ENCODE results near the gene VDR.
"Not testable (repeated sequence)": the region's sequence is repeated elsewhere in the genome, so short reads cannot be mapped to it uniquely, and the experiment has no call there.

The VDR gene

DNA sequence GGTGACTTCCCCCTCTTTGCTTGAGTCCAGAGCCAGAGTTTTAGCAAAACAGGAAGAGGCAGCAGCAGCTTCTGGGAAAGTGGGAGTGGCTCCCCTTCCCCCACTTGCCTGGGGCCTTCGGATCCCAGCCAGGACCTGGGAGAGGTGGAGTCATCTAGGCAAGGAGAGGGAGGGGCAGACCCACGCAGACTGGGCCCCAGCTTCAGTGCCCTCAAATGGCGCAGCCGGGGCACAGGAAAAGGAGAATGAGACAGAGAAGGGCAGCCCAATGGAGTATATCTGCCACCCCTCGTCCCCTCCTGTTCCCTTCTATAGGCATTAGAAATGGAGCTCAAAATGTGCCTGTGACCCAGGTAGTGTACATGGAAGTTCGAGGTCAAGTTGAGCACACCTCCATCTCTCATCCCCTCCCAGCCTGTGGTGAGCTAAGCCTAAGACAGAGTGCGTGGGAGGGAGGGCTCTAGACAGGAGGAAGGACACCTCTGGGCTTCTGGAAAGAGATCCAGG is 75.8 kb downstream of the VDR start:
- DNase-seq (ENCODE audit: low read depth), result no peak

GRCh38 chr12:47828008-47828975 is 76.5 kb downstream of the VDR start:
- DNase-seq (ENCODE audit: low read depth), result no peak

- no peak for DNase-seq (ENCODE audit: low read depth)
Observed at GRCh38 chr12:47825173-47825639, 79.6 kb downstream of the VDR start.

DNA sequence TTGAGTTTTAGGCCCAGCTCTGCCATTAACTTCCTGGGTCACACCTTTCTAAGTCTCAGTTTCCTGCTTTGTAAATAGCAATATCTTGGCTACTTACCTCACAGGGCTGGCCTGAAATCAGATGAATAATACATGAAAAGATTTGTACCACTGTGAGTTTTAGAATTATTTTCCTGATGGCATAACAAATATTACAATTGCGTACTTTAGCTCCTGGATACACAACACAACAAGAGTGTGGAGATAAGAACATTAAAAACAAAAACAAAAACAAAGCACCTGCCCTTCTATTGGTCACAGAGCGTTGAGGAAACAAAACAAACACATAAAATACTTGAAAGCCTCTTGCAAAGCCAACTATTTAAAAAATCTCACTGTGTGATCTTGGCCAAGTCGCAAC is 80.2 kb downstream of the VDR start:
- DNase-seq (ENCODE audit: low read depth), result no peak

GRCh38 chr12:47824198-47824597 is 80.6 kb downstream of the VDR start:
- no peak for DNase-seq (ENCODE audit: low read depth)

DNA sequence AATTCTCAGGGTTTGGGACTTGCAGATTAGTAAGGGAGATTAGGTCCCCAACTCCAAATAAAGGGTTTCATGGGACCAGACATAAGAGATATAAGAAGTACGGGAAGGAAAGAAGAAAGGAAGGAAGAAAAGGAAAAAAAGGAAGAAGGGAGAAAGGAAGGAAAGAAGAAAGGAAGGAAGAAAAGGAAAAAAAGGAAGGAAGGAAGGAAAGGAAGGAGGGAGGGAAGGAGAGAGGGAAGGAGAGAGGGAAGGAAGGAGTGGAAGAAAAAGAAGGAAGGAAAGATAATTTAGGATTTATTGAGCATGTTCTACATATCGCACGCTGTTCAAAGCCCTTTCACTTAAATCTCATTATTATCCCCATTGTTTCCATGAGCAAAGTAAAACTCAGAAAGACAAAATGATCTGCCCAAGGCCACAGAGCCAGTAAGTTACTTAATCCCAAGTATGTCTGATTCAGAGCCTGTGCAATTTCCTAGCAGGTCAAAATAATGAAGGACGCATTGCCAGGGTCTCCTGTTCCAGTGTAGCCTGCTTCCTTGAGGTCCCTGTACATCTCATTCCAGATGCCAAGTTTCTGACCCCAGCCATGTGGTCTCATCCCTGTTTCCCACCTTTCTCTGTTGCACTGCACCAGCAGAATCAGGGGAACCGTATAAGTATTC is 81.2 kb downstream of the VDR start:
- no peak for DNase-seq (ENCODE audit: low read depth)

GRCh38 chr12:47822863-47823262 is 81.9 kb downstream of the VDR start:
- DNase-seq (ENCODE audit: low read depth), result no peak

GRCh38 chr12:47822401-47822800 is 82.4 kb downstream of the VDR start:
- DNase-seq (ENCODE audit: low read depth), result no peak

DNA sequence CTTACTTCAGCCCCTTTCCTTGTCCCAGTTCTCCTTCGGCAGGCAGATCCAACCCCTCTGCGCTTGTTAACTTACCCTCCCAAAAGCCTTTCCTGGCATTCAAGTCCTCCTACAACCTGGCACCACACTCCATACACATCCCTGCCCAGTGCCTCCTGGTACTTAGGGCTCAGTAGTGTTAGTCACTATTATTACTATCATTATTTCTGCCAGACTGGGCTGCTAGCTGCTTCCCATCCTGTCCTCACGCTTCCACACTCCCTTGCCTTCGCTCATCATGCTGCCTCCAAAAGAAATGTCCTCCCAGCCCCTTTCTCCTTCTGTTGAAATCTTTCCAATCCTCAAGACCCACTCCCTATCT is 83.5 kb downstream of the VDR start:
- no peak for DNase-seq (ENCODE audit: low read depth)

DNA sequence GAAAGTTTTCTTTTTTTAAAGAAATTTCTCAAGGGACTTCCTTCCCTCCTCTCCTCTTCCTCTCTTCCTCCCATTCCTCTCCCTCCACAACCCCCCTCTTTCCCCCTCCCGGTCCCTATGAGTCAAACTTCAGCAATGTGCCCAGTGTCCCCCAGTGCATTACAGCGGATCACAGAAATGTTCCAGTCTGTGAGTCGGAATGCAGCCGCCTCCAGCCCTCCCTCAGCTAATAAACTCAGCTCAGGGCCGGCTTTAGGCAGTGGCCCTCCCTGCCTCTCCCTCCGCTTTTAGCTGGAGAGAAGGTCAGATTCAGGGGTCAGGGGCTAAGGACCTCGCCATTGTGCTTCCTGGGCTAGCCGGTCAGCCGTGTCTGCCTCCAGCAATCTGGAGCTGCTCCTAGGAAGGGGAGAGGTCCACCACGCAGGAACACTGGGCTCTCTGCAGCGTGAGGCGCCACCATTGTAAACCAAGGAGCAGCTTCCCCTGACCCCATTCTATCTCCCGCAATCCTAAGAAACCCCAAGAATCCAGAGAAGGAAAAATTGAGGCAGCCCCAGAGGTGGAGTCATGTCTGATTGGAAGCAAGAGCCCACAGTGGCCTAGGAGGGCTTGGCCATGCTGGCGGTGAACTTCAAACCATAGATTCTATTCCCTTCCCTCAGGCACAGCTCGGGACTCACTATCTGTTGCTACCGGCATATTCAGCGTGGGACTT is 84.0 kb downstream of the VDR start:
- DNase-seq (ENCODE audit: low read depth), result peak; percentile 96

DNA sequence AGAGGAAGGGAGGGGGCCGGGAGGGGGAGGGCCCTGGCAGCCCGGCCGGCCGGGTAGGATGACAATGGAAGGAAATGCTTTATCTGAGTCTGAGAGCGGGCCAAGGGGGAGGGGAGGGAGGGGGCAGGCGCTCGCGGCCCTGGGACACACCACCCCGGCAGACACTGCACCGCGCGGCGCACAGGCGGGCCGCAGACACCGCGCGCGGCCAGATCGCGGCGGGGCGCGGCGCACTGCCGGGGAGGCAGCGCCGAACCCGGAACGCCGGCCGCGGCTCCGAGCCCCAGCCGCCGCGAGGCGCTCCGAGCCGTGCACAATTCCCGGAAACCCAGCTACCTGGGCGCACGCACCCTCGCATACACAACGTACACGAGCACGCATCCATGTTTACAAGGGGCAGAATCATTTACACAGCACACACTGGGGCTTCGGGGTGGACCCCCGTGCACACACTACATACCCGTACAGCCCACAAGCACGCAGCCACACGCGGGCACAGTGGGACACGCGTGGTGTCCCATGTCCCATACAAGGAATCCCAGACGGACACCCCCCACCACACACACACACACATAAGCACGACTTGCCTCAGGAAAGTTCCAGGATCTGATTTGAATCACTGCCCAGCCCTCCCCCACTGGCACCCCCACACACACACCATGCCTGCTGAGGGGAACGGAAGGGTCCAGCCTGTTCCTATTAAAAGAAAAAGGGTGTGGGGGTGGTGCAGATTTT is 84.7 kb downstream of the VDR start, which contains the start of gene HDAC7:
Gene HDAC7 (minus strand): TSS at position 8 of the 735 bp plus-strand sequence. CDS start 118 bp downstream, outside the sequence.
- no peak for DNase-seq (ENCODE audit: low read depth)

DNA sequence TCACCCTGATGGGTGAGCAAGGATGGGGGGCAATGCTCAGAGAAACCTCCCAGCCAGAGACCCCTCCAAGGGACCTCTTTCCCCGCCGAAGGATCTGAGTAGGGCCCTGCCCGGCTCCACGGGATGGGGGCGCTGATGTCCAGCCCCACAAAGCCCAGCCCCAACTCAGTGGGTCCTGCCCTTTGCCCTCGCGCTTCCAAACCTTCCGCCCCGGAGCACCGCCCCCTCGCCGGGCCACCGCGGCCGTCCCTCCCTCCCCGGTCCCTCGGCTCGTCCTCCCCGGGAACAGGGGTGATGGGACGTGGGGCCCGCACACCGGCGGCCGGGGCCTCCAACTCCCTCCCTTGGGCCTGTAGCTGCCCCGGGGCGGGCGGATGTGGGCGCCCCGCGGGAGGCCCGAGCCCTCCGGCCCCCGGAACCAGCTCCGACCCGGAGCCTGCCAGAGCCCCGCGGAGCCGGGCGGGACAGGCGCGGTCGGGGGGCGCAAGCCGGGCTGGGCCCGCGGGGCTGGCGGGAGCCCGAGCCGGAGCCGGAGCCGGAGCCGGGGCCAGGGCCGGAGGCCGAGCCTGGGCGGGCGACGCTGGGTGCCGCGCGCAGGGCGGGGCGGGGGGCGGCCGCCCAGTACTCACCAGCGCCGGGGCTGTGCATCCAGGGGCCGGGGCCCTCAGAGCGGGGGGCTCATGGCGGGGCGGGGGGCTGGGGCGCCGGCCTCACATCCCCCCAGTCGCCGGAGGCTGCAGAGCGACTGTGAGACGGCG is 85.5 kb downstream of the VDR start:
- no peak for DNase-seq (ENCODE audit: low read depth)

GRCh38 chr12:47818467-47819137 is 86.2 kb downstream of the VDR start:
- no peak for DNase-seq (ENCODE audit: low read depth)

DNA sequence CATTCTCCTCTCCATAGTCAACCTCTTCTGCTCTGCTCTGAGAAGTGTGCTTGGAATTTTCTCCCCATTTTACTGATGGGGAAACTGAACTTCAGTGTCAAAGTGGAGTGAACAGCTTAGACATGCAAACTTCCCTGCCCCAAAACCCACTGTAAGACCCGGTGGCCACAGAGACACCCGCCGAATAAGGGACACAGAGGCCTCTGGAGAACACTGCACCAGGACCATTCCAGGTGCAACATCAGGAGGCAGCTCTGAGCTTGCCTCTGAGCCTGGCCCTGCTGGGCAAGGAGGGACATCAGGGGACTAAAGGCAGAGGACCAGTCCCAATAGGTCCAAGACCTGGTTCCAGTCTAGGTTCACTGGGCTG is 86.8 kb downstream of the VDR start:
- DNase-seq (ENCODE audit: low read depth), result no peak

DNA sequence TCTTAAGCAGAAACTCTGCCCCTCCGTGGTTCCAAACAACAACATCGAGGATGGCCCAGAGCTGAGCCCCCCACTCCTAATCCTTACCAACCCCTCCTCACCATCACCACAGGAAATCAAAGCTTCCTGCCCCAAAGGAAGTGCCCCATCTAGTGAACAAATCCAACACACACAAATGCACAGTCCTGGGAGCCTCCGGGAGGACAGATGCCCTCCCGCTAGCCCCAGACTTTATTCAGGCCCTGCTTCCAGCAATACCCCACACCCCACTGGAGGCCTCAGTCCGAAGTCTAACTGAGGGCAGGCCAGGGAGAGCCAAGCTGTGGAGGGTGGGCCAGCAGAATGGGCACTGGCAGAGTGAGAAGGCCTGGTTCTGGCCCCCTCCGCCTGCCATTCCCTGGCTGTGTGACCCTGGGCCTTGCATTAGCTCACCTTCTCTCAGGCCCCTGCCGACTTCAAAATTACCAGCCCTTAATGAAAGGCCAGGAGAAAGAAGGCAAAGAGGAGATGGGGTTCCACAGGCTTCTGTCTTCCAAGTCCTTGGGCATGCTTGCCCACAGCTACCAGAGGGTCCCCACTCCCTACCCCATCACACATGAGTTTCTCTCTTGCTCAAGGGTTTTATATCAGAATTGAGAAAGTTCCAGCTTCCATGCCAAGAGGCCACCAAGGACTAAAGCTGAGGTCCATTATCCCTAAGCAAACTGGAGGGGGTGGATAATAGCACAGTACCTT is 87.4 kb downstream of the VDR start:
- DNase-seq (ENCODE audit: low read depth), result no peak

GRCh38 chr12:47816403-47817271 is 88.2 kb downstream of the VDR start:
- no peak for DNase-seq (ENCODE audit: low read depth)

- not testable (repeated sequence) for DNase-seq (ENCODE audit: low read depth)
Observed at GRCh38 chr12:47815447-47815846, 89.3 kb downstream of the VDR start.

DNA sequence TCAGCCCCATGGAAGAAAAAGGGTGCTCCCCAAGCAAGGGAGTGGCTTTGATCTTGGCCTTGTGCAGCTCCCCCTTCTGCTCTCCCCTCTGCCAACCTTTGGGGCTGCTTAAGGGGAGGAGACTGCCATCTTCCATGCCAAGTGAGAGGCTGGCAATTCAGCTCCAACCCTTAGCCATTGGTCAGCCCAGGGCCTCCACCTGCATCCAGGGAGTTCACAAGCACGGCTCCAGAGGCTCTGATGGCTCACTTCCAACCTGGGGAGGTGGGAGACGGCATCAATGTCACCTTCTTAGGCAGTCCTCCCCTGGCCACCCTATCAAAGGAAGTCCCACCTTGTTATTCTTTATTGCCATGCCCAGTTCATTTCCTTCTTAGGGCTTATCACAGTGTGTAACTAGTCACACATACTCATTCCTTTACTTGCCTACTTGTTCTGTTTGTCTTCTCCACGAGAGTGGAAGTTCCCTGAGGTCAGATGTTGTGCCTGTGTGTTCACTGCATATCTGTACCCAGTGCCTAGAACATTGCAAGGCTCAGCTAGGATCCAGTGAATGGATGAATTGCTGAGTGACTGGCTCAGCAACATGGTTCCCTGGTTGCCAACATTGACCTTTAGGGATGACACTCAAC is 90.1 kb downstream of the VDR start:
- DNase-seq (ENCODE audit: low read depth), result no peak

Measured in HS-27A (cell line).